ENCODE measurements around the gene CAPG. TPM values are rescaled to one million over a fixed set of nuclear protein-coding genes. Genes with fewer than 3 reads are reported as not detected.

The CAPG gene
- total and polyA plus RNA-seq, 9 of the 15 experiments (the other 6 are each of a cell fraction or from before 2014, with no cell fraction given), result 10.6 to 90.4 (median 56.0) TPM

DNA sequence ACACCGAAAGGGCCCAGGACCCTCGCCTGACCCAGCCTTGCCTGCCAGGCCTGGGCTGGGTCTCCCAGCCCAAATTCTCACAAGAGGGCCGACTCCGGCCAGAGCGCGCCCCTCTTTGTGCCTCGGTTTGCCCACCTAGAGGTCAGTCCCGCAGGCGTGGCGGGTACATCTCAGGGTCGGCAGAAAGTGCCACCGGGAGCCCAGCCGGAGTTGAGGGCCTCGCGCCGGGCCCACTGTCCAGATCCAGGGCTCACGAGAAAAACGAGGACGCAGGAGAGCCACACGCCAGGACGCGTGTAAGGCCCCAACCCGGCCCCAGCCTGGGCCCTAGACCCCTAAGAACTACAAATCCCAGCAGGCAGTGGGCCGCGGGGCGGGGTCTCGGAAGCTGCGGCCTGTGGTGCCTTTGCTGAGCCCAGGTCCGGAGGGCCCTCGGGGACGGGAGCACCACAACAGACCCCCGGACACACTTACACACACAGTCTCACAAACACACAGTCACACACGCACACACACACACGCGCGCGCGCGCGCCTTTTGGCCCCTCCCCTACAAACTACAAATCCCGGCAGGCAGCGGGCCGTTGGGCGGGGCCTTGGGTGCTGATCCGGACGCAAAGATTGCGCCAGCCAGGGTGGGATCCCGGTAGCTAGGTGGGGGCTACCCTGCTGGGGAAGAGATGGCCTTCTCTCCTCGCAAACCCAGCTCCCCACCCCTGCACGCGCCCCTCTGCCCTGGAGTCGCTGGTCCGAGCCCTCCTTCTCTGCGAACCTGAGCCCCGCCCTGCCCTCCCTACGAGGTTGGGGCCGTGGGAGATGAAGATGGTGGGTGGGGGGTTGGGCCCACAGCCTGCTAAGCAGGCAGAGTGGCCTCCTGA lies 8.2 kb upstream of the CAPG start, which contains the start of gene SH2D6 (continued):
- TF ChIP-seq HDAC6 (IDR thresholded peaks at IDR 0.05; ENCODE audit: low read depth, low read length) (no peak), ZNF217 (CRISPR knock-in tag; IDR thresholded peaks at IDR 0.05) (0 out of 2 replicates have a peak, but pooled peaks have one; percentile 31), BRD9 (IDR thresholded peaks at IDR 0.05; ENCODE audit: low read depth, partially characterized antibody) (peak; percentile 40), NCOA2 (IDR thresholded peaks at IDR 0.05; ENCODE audit: partially characterized antibody in 2 of 2) (no peak), KLF1 (tag; IDR thresholded peaks at IDR 0.05) (peak; percentile 68), FIP1L1 (IDR thresholded peaks at IDR 0.05; ENCODE audit: low read depth, low read length, poor library complexity, severe bottlenecking) (peak; percentile 80), HNRNPL (IDR thresholded peaks at IDR 0.05; ENCODE audit: low read depth, low read length) (no peak), CEBPB (tag; IDR thresholded peaks at IDR 0.05) (peak; percentile 92), ZZZ3 (IDR thresholded peaks at IDR 0.05) (peak; percentile 78; the same call in 1 of the 2 replicates), BDP1 (IDR thresholded peaks at IDR 0.05; ENCODE audit: insufficient read depth, insufficient read length) (no peak)
- TF ChIP-seq, protein P1, sequence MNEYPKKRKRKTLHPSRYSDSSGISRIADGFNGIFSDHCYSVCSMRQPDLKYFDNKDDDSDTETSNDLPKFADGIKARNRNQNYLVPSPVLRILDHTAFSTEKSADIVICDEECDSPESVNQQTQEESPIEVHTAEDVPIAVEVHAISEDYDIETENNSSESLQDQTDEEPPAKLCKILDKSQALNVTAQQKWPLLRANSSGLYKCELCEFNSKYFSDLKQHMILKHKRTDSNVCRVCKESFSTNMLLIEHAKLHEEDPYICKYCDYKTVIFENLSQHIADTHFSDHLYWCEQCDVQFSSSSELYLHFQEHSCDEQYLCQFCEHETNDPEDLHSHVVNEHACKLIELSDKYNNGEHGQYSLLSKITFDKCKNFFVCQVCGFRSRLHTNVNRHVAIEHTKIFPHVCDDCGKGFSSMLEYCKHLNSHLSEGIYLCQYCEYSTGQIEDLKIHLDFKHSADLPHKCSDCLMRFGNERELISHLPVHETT (CRISPR knock-in tag; conservative IDR thresholded peaks at IDR 0.05 in 1 of 2, IDR thresholded peaks at IDR 0.05 in 1 of 2), result peak in 1 of 2 experiments; percentile 60; a peak in 2 of 4 replicates
- TF ChIP-seq, protein P2, sequence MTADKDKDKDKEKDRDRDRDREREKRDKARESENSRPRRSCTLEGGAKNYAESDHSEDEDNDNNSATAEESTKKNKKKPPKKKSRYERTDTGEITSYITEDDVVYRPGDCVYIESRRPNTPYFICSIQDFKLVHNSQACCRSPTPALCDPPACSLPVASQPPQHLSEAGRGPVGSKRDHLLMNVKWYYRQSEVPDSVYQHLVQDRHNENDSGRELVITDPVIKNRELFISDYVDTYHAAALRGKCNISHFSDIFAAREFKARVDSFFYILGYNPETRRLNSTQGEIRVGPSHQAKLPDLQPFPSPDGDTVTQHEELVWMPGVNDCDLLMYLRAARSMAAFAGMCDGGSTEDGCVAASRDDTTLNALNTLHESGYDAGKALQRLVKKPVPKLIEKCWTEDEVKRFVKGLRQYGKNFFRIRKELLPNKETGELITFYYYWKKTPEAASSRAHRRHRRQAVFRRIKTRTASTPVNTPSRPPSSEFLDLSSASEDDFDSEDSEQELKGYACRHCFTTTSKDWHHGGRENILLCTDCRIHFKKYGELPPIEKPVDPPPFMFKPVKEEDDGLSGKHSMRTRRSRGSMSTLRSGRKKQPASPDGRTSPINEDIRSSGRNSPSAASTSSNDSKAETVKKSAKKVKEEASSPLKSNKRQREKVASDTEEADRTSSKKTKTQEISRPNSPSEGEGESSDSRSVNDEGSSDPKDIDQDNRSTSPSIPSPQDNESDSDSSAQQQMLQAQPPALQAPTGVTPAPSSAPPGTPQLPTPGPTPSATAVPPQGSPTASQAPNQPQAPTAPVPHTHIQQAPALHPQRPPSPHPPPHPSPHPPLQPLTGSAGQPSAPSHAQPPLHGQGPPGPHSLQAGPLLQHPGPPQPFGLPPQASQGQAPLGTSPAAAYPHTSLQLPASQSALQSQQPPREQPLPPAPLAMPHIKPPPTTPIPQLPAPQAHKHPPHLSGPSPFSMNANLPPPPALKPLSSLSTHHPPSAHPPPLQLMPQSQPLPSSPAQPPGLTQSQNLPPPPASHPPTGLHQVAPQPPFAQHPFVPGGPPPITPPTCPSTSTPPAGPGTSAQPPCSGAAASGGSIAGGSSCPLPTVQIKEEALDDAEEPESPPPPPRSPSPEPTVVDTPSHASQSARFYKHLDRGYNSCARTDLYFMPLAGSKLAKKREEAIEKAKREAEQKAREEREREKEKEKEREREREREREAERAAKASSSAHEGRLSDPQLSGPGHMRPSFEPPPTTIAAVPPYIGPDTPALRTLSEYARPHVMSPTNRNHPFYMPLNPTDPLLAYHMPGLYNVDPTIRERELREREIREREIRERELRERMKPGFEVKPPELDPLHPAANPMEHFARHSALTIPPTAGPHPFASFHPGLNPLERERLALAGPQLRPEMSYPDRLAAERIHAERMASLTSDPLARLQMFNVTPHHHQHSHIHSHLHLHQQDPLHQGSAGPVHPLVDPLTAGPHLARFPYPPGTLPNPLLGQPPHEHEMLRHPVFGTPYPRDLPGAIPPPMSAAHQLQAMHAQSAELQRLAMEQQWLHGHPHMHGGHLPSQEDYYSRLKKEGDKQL (CRISPR knock-in tag; IDR thresholded peaks at IDR 0.05; ENCODE audit: borderline replicate concordance), result no peak
- TF ChIP-seq, protein P3, sequence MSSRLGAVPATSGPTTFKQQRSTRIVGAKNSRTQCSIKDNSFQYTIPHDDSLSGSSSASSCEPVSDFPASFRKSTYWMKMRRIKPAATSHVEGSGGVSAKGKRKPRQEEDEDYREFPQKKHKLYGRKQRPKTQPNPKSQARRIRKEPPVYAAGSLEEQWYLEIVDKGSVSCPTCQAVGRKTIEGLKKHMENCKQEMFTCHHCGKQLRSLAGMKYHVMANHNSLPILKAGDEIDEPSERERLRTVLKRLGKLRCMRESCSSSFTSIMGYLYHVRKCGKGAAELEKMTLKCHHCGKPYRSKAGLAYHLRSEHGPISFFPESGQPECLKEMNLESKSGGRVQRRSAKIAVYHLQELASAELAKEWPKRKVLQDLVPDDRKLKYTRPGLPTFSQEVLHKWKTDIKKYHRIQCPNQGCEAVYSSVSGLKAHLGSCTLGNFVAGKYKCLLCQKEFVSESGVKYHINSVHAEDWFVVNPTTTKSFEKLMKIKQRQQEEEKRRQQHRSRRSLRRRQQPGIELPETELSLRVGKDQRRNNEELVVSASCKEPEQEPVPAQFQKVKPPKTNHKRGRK (tag; IDR thresholded peaks at IDR 0.05), result no peak
- TF ChIP-seq, protein P4, sequence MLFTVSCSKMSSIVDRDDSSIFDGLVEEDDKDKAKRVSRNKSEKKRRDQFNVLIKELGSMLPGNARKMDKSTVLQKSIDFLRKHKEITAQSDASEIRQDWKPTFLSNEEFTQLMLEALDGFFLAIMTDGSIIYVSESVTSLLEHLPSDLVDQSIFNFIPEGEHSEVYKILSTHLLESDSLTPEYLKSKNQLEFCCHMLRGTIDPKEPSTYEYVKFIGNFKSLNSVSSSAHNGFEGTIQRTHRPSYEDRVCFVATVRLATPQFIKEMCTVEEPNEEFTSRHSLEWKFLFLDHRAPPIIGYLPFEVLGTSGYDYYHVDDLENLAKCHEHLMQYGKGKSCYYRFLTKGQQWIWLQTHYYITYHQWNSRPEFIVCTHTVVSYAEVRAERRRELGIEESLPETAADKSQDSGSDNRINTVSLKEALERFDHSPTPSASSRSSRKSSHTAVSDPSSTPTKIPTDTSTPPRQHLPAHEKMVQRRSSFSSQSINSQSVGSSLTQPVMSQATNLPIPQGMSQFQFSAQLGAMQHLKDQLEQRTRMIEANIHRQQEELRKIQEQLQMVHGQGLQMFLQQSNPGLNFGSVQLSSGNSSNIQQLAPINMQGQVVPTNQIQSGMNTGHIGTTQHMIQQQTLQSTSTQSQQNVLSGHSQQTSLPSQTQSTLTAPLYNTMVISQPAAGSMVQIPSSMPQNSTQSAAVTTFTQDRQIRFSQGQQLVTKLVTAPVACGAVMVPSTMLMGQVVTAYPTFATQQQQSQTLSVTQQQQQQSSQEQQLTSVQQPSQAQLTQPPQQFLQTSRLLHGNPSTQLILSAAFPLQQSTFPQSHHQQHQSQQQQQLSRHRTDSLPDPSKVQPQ (CRISPR knock-in tag; IDR thresholded peaks at IDR 0.05; ENCODE audit: borderline replicate concordance), result no peak
